ENCODE data around the gene TPSD1.

DNA sequence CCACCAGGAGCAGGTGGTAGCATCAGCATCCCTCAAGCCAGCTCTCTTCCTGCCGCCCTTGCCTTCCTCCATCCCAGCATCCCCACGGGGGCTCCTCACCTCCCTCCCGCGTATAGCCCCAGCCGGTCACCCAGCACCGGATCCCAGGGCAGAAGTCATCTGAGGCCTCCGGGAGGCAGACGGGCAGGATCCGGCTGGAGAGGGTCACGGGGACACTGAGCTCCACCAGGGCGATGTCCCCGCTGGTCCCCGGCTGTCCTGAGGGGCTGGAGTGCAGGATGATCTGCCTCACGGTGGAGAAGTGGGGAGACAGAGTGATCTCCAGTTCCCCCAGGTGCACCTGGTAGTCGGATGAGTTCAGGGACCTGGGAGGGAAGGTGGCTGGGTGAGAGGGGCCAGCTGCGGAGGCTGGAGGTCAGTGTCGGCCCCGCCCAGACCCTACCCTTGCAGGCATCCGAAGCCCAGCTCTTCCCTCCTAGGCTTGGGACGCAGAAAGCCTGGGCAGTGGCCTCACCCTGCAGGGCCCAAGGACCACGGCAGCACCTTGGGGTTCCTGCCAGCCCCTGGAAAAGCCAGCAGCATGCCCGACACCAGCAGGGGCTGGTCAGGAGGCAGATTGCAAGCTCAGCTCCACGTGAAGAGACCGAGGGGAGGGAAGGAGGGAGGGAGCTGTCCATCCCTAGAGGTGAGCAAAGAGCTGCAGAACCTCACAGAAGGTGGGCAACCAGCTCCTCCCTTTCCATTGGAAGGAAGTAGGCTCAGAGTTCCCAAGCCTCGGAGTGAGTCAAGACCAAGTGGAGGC lies 33.1 kb upstream of the TPSD1 start:
- TF ChIP-seq HOXA7 (CRISPR knock-in tag; IDR thresholded peaks at IDR 0.05) = no peak
- TF ChIP-seq CBX2 (IDR thresholded peaks at IDR 0.05; ENCODE audit: borderline replicate concordance, low read depth) = no peak
- TF ChIP-seq, protein P1, sequence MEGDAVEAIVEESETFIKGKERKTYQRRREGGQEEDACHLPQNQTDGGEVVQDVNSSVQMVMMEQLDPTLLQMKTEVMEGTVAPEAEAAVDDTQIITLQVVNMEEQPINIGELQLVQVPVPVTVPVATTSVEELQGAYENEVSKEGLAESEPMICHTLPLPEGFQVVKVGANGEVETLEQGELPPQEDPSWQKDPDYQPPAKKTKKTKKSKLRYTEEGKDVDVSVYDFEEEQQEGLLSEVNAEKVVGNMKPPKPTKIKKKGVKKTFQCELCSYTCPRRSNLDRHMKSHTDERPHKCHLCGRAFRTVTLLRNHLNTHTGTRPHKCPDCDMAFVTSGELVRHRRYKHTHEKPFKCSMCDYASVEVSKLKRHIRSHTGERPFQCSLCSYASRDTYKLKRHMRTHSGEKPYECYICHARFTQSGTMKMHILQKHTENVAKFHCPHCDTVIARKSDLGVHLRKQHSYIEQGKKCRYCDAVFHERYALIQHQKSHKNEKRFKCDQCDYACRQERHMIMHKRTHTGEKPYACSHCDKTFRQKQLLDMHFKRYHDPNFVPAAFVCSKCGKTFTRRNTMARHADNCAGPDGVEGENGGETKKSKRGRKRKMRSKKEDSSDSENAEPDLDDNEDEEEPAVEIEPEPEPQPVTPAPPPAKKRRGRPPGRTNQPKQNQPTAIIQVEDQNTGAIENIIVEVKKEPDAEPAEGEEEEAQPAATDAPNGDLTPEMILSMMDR (IDR thresholded peaks at IDR 0.05) = no peak
- TF ChIP-seq FOXS1 (CRISPR knock-in tag; IDR thresholded peaks at IDR 0.05) = no peak
- no peak for TF ChIP-seq FOSL2 (IDR thresholded peaks at IDR 0.05)
- no peak for TF ChIP-seq FOSL2 (CRISPR knock-in tag; IDR thresholded peaks at IDR 0.05)
- TF ChIP-seq POLR2A (IDR thresholded peaks at IDR 0.05; ENCODE audit: low read length) = no peak
- no peak for TF ChIP-seq POLR2AphosphoS2 (conservative IDR thresholded peaks at IDR 0.05; ENCODE audit: low read length)

All from A549 (cell line).